T follicular helper cell (primary cell): ENCODE results near the gene IRF2BPL.

Experiments
- DNase-seq: peaks from one replicate; pipeline ENCODE4 v3.0.0-alpha.2; 2020; ENCODE audit warnings: low read depth
- total RNA-seq, 2 experiments: gene quantifications; one replicate each; lab custom pipeline; 2026; lab: John Stamatoyannopoulos, UW

Gene IRF2BPL
- total RNA-seq: 43.1 to 79.5 reads per million in 2 experiments

GRCh38 chr14:77028384-77029231 is at the start of gene IRF2BPL:
Gene IRF2BPL (minus strand): TSS chr14:77028708. CDS start chr14:77027792, 916 bp downstream.
- peak; percentile 91 for DNase-seq

- DNase-seq: no peak
Observed at GRCh38 chr14:77077040-77077439, 48.5 kb upstream of the IRF2BPL start.

- DNase-seq: no peak
Observed at GRCh38 chr14:77076113-77076631, 47.7 kb upstream of the IRF2BPL start.

- DNase-seq: no peak
Observed at GRCh38 chr14:77074969-77075368, 46.5 kb upstream of the IRF2BPL start.

- DNase-seq: no peak
Observed at GRCh38 chr14:77071938-77072388, 43.5 kb upstream of the IRF2BPL start.

GRCh38 chr14:77069551-77069950 is 41.0 kb upstream of the IRF2BPL start:
- no peak for DNase-seq

- no peak for DNase-seq
Observed at GRCh38 chr14:77068517-77069200, 40.2 kb upstream of the IRF2BPL start.

GRCh38 chr14:77067632-77068516 is 39.4 kb upstream of the IRF2BPL start:
- DNase-seq: peak; percentile 41

- no peak for DNase-seq
Observed at GRCh38 chr14:77066578-77067172, 38.2 kb upstream of the IRF2BPL start.

GRCh38 chr14:77065851-77066577 is 37.5 kb upstream of the IRF2BPL start:
- DNase-seq: no peak

- DNase-seq: no peak
Observed at GRCh38 chr14:77064521-77065178, 36.1 kb upstream of the IRF2BPL start.

- no peak for DNase-seq
Observed at GRCh38 chr14:77063571-77064171, 35.2 kb upstream of the IRF2BPL start.

- no peak for DNase-seq
Observed at GRCh38 chr14:77062261-77062660, 33.8 kb upstream of the IRF2BPL start.

- DNase-seq: no peak
Observed at GRCh38 chr14:77061630-77062257, 33.2 kb upstream of the IRF2BPL start.

GRCh38 chr14:77059276-77059915 is 30.9 kb upstream of the IRF2BPL start:
- DNase-seq: peak; percentile 21

- no peak for DNase-seq
Observed at GRCh38 chr14:77058785-77059184, 30.3 kb upstream of the IRF2BPL start.

- no peak for DNase-seq
Observed at GRCh38 chr14:77058117-77058516, 29.6 kb upstream of the IRF2BPL start.

- DNase-seq: no peak
Observed at GRCh38 chr14:77055981-77056380, 27.5 kb upstream of the IRF2BPL start.

- DNase-seq: no peak
Observed at GRCh38 chr14:77055306-77055705, 26.8 kb upstream of the IRF2BPL start.
